DMS53 treated with DMSO at 0.1 percent for 48 hours (cell line): ENCODE results near the gene STXBP4.

ENCODE experiments used
- DNase-seq: peaks from one replicate; lab custom pipeline; 2025; ENCODE audit not compliant: unreplicated experiment; lab: John Stamatoyannopoulos, UW

STXBP4 gene

GRCh38 chr17:55120651-55121050 lies 152.1 kb downstream of the STXBP4 start:
- DNase-seq, result no peak

GRCh38 chr17:55121268-55121667 lies 152.7 kb downstream of the STXBP4 start:
- DNase-seq, result no peak

GRCh38 chr17:55122114-55122513 lies 153.5 kb downstream of the STXBP4 start:
- DNase-seq, result no peak

- DNase-seq, result no peak
These were observed 156.3 kb downstream of the STXBP4 start for GRCh38 chr17:55124730-55125360.

- no peak for DNase-seq
These were observed 165.0 kb downstream of the STXBP4 start for GRCh38 chr17:55133583-55133982.

GRCh38 chr17:55134486-55135157 lies 166.1 kb downstream of the STXBP4 start:
- no peak for DNase-seq

- no peak for DNase-seq
These were observed 172.2 kb downstream of the STXBP4 start for GRCh38 chr17:55140809-55141208.

GRCh38 chr17:55144518-55144917 lies 176.0 kb downstream of the STXBP4 start:
- no peak for DNase-seq

GRCh38 chr17:55149485-55149884 lies 180.9 kb downstream of the STXBP4 start:
- no peak for DNase-seq

- DNase-seq, result no peak
These were observed 183.7 kb downstream of the STXBP4 start for GRCh38 chr17:55152236-55152635.

- DNase-seq, result no peak
These were observed 185.5 kb downstream of the STXBP4 start for GRCh38 chr17:55154101-55154500.

GRCh38 chr17:55155856-55156560 lies 187.4 kb downstream of the STXBP4 start:
- no peak for DNase-seq

- no peak for DNase-seq
These were observed 188.6 kb downstream of the STXBP4 start for GRCh38 chr17:55157165-55157564.

- DNase-seq, result no peak
These were observed 189.9 kb downstream of the STXBP4 start for GRCh38 chr17:55158439-55158838.

GRCh38 chr17:55159251-55159650 lies 190.7 kb downstream of the STXBP4 start:
- DNase-seq, result no peak

- no peak for DNase-seq
These were observed 191.9 kb downstream of the STXBP4 start for GRCh38 chr17:55160501-55160900.

GRCh38 chr17:55161935-55162555 lies 193.5 kb downstream of the STXBP4 start:
- DNase-seq, result peak; percentile 46

- DNase-seq, result peak; percentile 39
These were observed 194.0 kb downstream of the STXBP4 start for GRCh38 chr17:55162556-55162946.

GRCh38 chr17:55163408-55163807 lies 194.8 kb downstream of the STXBP4 start:
- DNase-seq, result peak; percentile 32

- DNase-seq, result no peak
These were observed 197.9 kb downstream of the STXBP4 start for GRCh38 chr17:55166506-55166905.

GRCh38 chr17:55167024-55167725 lies 198.6 kb downstream of the STXBP4 start:
- no peak for DNase-seq
